NCI-H460 (cell line): ENCODE measurements around the gene FBXO46. TPM values are rescaled to one million over a fixed set of nuclear protein-coding genes. Genes with fewer than 3 reads are reported as not detected.
"Not testable (repeated sequence)": the region's sequence is repeated elsewhere in the genome, so short reads cannot be mapped to it uniquely, and the experiment has no call there.

Source experiments
- DNase-seq: peaks from one replicate; pipeline ENCODE4 v3.0.0-alpha.2; 2016; ENCODE audit warnings: low read depth; ENCODE audit errors: extremely low read depth
- total RNA-seq: library from RNA; depleted of rRNA; stranded (reverse); fragments of >200 nt; shearing (Covaris generic); gene quantifications from 2 replicates; pipeline ENCODE4 v1.2.3, GENCODE V29; 2014

FBXO46 gene
- total RNA-seq, 1 experiment from 2014 or later: 9.8 TPM

GRCh38 chr19:45733160-45733810 lies 2.6 kb upstream of the FBXO46 start, which contains the start of gene MEIOSIN:
Gene MEIOSIN (plus strand): TSS chr19:45733439. CDS start chr19:45735377, 1,938 bp downstream.
- DNase-seq: no peak

- DNase-seq: no peak
Measured at GRCh38 chr19:45729800-45730290, 851 bp downstream of the FBXO46 start.

- DNase-seq: not testable (repeated sequence)
Measured at GRCh38 chr19:45728683-45729082, 2.0 kb downstream of the FBXO46 start.

- not testable (repeated sequence) for DNase-seq
Measured at GRCh38 chr19:45720065-45720464, 10.6 kb downstream of the FBXO46 start.

- DNase-seq: no peak
Measured at GRCh38 chr19:45717983-45718650, 12.6 kb downstream of the FBXO46 start.

- peak; percentile 98 for DNase-seq
Measured at GRCh38 chr19:45717131-45717982, 13.3 kb downstream of the FBXO46 start.

- no peak for DNase-seq
Measured at GRCh38 chr19:45716359-45717130, 14.2 kb downstream of the FBXO46 start.

GRCh38 chr19:45715139-45715538 lies 15.6 kb downstream of the FBXO46 start:
- no peak for DNase-seq

GRCh38 chr19:45713141-45713540 lies 17.6 kb downstream of the FBXO46 start:
- no peak for DNase-seq

GRCh38 chr19:45712699-45713067 lies 18.0 kb downstream of the FBXO46 start:
- no peak for DNase-seq

GRCh38 chr19:45711851-45712698 lies 18.6 kb downstream of the FBXO46 start:
- DNase-seq: no peak

GRCh38 chr19:45710356-45711130 lies 20.2 kb downstream of the FBXO46 start:
- no peak for DNase-seq

GRCh38 chr19:45705710-45706415 lies 24.8 kb downstream of the FBXO46 start:
- DNase-seq: no peak

- DNase-seq: no peak
Measured at GRCh38 chr19:45705115-45705514, 25.6 kb downstream of the FBXO46 start.

GRCh38 chr19:45701676-45702075 lies 29.0 kb downstream of the FBXO46 start:
- DNase-seq: no peak

GRCh38 chr19:45693106-45693788 lies 37.4 kb downstream of the FBXO46 start:
- peak; percentile 49 for DNase-seq
